ENCODE results near the gene ACTR3C.
A peak's percentile ranks its signal among the peaks of the same experiment; 100 is the strongest.
"Not testable (repeated sequence)": the region's sequence is repeated elsewhere in the genome, so short reads cannot be mapped to it uniquely, and the experiment has no call there.

The ACTR3C gene

DNA sequence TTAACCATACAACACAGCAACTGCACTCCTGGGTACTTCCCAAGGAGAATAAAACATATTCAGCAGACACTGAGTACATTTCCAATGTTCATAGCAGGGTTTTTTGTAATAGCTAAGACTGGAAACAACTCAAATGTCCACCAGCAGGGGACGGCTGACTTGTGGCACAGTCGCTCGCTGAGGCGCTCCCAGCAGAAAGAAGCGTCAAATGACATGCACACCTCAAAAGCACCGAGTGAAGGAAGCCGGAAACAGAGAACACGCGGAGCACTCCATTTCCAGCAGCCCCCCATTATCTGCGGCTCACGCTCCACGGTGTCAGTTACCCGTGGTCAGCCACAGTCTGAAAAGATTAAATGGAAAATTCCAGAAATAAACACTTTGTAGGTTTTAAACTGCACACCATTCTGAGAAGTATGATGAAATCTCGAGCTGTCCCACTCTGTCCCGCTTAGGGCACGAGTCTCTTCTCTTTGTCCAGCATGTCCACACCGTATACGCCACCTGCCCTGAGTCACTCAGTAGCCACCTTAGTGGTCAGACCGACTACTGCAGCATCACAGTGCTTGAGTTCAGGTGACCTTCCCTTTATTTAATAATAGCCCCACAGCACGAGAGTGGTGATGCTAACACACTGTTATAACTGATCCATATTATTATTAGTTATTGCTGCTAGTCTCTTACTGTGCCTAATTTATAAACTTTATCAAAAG lies 56.2 kb downstream of the ACTR3C start:
- H3K9ac ChIP-seq (ENCODE audit: low read length); H3K27me3 ChIP-seq (ENCODE audit: control insufficient read depth, insufficient read depth, low read length); H3K4me3 ChIP-seq (ENCODE audit: low read length); H3K9me3 ChIP-seq (ENCODE audit: control insufficient read depth, low read depth, low read length); H3K4me1 ChIP-seq (ENCODE audit: control insufficient read depth, low read depth, low read length); H3K36me3 ChIP-seq (ENCODE audit: control insufficient read depth, low read depth, low read length); H3K27ac ChIP-seq (ENCODE audit: low read length): not testable (repeated sequence)

DNA sequence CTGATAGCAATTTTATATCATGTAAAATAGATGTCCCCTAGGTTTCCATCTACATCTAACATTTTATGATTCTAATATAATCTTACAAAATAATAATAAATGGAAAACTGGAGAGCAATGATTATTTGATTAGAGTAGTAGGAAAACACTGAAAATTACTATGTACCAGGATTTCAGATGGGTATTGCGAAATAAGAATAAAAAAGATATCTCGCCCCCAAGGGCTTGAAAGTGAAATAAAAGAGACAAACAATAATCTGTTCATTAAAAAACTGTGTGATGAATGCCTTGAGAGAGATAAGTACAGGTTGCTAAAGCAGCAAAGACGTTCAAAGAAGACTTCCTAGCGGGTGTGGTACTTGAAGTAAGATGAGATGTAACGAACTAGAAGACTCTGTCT lies 60.7 kb downstream of the ACTR3C start:
- H3K27ac ChIP-seq (ENCODE audit: low read length); H3K4me1 ChIP-seq (ENCODE audit: control insufficient read depth, low read depth, low read length): not testable (repeated sequence)

DNA sequence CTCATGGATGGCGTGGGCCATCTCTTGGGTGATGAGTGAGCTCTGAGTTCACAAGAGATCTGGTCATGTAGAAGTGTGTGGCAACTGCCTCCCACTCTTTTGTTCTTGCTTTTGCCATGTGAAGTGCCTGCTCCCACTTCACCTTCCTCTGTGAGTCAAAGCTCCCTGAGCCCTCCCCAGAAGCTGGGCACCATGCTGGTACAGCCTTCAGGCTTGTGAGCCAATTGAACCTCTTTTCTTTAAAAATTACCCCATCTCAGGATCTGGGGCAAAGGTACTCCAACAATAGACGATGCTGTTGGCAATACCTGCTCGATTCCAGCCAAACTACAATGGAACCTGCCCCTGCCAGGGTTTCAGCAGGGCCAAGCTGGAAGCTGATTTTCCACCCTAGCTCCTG lies 75.6 kb downstream of the ACTR3C start:
- not testable (repeated sequence) for H3K9ac ChIP-seq (ENCODE audit: low read length); H3K36me3 ChIP-seq (ENCODE audit: control insufficient read depth, low read depth, low read length); H3K27me3 ChIP-seq (ENCODE audit: control insufficient read depth, insufficient read depth, low read length); H3K27ac ChIP-seq (ENCODE audit: low read length); H3K4me1 ChIP-seq (ENCODE audit: control insufficient read depth, low read depth, low read length); H3K9me3 ChIP-seq (ENCODE audit: control insufficient read depth, low read depth, low read length); H3K4me3 ChIP-seq (ENCODE audit: low read length)

More for the DNA sequence above, 60.7 kb downstream of the ACTR3C start:
- not testable (repeated sequence) for H3K4me3 ChIP-seq (ENCODE audit: low read length); H3K27me3 ChIP-seq (ENCODE audit: control insufficient read depth, insufficient read depth, low read length); H3K9ac ChIP-seq (ENCODE audit: low read length); H3K36me3 ChIP-seq (ENCODE audit: control insufficient read depth, low read depth, low read length); H3K9me3 ChIP-seq (ENCODE audit: control insufficient read depth, low read depth, low read length)

DNA sequence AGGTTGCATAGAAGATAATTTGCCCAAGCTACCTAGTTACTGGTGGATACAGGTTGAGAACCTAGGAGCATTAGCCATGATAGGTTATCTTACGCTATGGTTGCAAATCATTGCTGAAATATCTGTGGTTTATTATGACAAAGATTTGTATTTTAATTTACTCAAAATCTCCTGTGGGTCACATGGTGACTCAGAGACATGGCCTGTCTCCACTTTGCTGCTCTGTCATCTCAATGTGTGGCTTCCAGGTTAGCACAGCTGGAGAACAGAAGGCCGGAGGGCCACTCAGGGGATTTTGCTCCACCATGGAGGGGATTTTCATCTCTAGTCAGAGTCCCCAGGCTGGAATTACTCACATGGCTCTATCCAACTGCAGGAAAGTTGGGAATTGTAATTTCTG lies 78.1 kb downstream of the ACTR3C start:
- H3K4me3 ChIP-seq (ENCODE audit: low read length); H3K9me3 ChIP-seq (ENCODE audit: control insufficient read depth, low read depth, low read length); H3K36me3 ChIP-seq (ENCODE audit: control insufficient read depth, low read depth, low read length); H3K27me3 ChIP-seq (ENCODE audit: control insufficient read depth, insufficient read depth, low read length); H3K4me1 ChIP-seq (ENCODE audit: control insufficient read depth, low read depth, low read length); H3K9ac ChIP-seq (ENCODE audit: low read length); H3K27ac ChIP-seq (ENCODE audit: low read length): not testable (repeated sequence)

DNA sequence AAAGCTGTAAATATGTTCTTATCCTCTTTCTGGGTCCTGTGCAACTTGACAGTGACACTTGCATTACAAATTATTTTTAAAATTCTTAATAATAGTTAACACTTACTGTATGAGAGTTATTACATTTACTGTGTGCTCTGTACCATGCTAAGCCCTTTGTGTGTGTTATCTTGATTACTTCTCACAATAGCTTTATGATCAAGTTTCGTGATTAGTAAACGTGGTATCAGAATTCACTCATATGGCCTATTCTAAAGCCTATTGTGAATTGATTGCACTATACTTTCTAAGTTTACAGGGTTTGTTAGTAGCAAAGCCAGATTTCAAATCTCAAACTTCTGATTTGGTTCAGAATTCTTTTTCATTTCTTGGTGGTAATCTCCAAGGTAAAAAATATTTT lies 80.4 kb downstream of the ACTR3C start:
- H3K27me3 ChIP-seq (ENCODE audit: control insufficient read depth, insufficient read depth, low read length); H3K9me3 ChIP-seq (ENCODE audit: control insufficient read depth, low read depth, low read length); H3K4me3 ChIP-seq (ENCODE audit: low read length); H3K27ac ChIP-seq (ENCODE audit: low read length); H3K9ac ChIP-seq (ENCODE audit: low read length); H3K36me3 ChIP-seq (ENCODE audit: control insufficient read depth, low read depth, low read length); H3K4me1 ChIP-seq (ENCODE audit: control insufficient read depth, low read depth, low read length): not testable (repeated sequence)

- not testable (repeated sequence) for H3K4me1 ChIP-seq (ENCODE audit: control insufficient read depth, low read depth, low read length); H3K27ac ChIP-seq (ENCODE audit: low read length); H3K36me3 ChIP-seq (ENCODE audit: control insufficient read depth, low read depth, low read length); H3K9ac ChIP-seq (ENCODE audit: low read length); H3K9me3 ChIP-seq (ENCODE audit: control insufficient read depth, low read depth, low read length); H3K4me3 ChIP-seq (ENCODE audit: low read length)
- peaks cover 24% of the 10 kb centered on the region for H3K27me3 ChIP-seq (ENCODE audit: control insufficient read depth, insufficient read depth, low read length)
Observed at GRCh38 chr7:150225444-150225843, 97.9 kb downstream of the ACTR3C start.

DNA sequence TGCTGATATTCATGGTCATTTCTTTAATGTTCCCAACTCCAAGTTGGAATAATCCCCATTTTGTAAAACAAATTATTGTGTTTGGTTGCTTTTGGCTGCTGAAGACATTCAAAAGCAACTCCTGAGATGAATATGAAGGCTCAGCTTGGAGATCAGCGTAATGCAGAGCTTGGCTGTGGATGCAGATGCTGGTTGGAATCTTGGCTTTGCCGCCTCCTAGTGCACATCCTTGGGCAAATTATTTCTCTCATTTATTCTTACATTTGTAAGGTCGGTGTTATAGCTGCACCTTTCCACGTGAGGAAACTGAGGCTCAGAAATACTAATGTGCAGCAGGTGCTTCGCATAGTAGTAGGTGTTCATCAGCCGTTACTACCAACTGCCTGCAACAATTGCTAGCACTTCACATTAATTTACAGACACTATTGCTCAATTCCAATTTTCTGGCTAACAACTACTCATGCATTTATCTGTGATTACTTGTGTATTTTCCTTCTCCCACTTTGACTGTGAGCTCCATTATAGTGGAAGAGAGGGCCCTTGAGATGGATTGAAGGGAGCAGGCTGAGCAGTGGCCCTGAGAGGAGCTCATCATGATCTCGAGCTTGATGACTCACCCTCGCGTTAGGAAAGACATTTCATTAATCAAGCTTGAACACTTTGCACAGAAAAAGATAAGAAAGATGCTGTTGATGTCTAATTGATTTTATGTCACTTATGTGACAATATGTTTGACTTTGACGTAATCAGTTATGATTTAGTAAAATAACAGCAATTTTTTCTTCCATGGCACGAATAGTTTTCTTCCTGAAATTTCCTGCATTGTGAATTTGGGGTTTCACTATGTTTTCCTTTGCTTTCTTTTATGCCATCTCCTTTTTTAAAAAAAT lies 101.0 kb downstream of the ACTR3C start:
- H3K27ac ChIP-seq (ENCODE audit: low read length); H3K4me1 ChIP-seq (ENCODE audit: control insufficient read depth, low read depth, low read length); H3K9ac ChIP-seq (ENCODE audit: low read length); H3K36me3 ChIP-seq (ENCODE audit: control insufficient read depth, low read depth, low read length); H3K4me3 ChIP-seq (ENCODE audit: low read length); H3K9me3 ChIP-seq (ENCODE audit: control insufficient read depth, low read depth, low read length): not testable (repeated sequence)
- H3K27me3 ChIP-seq (ENCODE audit: control insufficient read depth, insufficient read depth, low read length) = peaks cover 40% of the 10 kb centered on the region

GRCh38 chr7:150220673-150221181 lies 102.6 kb downstream of the ACTR3C start:
- not testable (repeated sequence) for H3K9me3 ChIP-seq (ENCODE audit: control insufficient read depth, low read depth, low read length); H3K27ac ChIP-seq (ENCODE audit: low read length); H3K36me3 ChIP-seq (ENCODE audit: control insufficient read depth, low read depth, low read length); H3K9ac ChIP-seq (ENCODE audit: low read length); H3K4me1 ChIP-seq (ENCODE audit: control insufficient read depth, low read depth, low read length)
- Histone ChIP-seq H3K27me3 (ENCODE audit: control insufficient read depth, insufficient read depth, low read length) (peaks cover 40% of the 10 kb centered on the region), H3K4me3 (ENCODE audit: low read length) (peak overlapping the region; percentile 47)

GRCh38 chr7:150219941-150220658 lies 103.2 kb downstream of the ACTR3C start:
- H3K9ac ChIP-seq (ENCODE audit: low read length); H3K36me3 ChIP-seq (ENCODE audit: control insufficient read depth, low read depth, low read length); H3K4me1 ChIP-seq (ENCODE audit: control insufficient read depth, low read depth, low read length); H3K27ac ChIP-seq (ENCODE audit: low read length); H3K9me3 ChIP-seq (ENCODE audit: control insufficient read depth, low read depth, low read length): not testable (repeated sequence)
- H3K27me3 ChIP-seq (ENCODE audit: control insufficient read depth, insufficient read depth, low read length) = peaks cover 40% of the 10 kb centered on the region
- H3K4me3 ChIP-seq (ENCODE audit: low read length) = peak overlapping the region; percentile 47

DNA sequence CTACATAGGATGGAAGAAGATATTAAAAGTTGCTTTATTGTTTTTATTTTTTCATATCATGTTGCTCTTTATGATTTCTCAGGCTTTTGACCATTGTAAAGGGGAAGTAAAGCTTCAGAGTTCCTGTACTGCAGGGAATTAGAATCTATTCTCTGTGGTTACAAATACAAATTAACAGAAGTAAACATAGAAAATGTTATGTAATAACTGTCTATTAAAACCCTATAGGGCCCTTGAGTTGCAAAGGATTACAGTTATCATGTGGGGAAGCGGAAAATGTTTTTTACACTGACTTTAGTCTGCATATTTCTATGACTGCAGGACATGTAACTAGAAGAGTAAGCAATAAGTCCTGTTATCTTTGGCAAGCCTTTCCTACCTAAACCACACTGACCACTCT lies 116.5 kb downstream of the ACTR3C start:
- H3K9ac ChIP-seq (ENCODE audit: low read length); H3K4me1 ChIP-seq (ENCODE audit: control insufficient read depth, low read depth, low read length); H3K36me3 ChIP-seq (ENCODE audit: control insufficient read depth, low read depth, low read length); H3K9me3 ChIP-seq (ENCODE audit: control insufficient read depth, low read depth, low read length); H3K4me3 ChIP-seq (ENCODE audit: low read length); H3K27me3 ChIP-seq (ENCODE audit: control insufficient read depth, insufficient read depth, low read length); H3K27ac ChIP-seq (ENCODE audit: low read length): not testable (repeated sequence)

DNA sequence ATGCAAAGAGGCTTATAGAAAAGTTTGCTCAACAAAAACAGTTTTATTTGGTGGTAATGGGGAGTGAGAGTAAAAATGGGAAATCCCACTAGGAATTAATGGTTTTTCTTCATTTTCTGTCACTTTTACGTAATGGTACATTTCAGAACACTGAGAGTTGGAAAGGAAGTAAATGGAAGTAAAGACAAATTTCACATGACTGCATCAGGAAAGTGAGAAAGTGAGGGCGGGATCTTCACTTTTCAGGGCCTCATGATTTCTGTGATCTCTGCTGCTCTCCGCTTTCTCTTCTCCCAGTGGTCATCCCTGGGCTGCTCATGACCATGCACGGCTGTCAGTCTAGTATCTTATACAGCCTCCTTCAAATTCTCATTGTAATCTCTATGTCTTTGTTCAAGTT lies 117.5 kb downstream of the ACTR3C start:
- H3K9me3 ChIP-seq (ENCODE audit: control insufficient read depth, low read depth, low read length); H3K36me3 ChIP-seq (ENCODE audit: control insufficient read depth, low read depth, low read length); H3K4me3 ChIP-seq (ENCODE audit: low read length); H3K4me1 ChIP-seq (ENCODE audit: control insufficient read depth, low read depth, low read length); H3K27ac ChIP-seq (ENCODE audit: low read length); H3K9ac ChIP-seq (ENCODE audit: low read length); H3K27me3 ChIP-seq (ENCODE audit: control insufficient read depth, insufficient read depth, low read length): not testable (repeated sequence)

Measured in iPS-18a (cell line).